ENCODE measurements around the gene KRTAP5-2.

The KRTAP5-2 gene

GRCh38 chr11:1567721-1568100 lies 30.4 kb downstream of the KRTAP5-2 start:
- DNase-seq (ENCODE audit: low spot score) = no peak

- no peak for DNase-seq (ENCODE audit: low spot score)
These were observed 30.9 kb downstream of the KRTAP5-2 start for GRCh38 chr11:1567052-1567720.

DNA sequence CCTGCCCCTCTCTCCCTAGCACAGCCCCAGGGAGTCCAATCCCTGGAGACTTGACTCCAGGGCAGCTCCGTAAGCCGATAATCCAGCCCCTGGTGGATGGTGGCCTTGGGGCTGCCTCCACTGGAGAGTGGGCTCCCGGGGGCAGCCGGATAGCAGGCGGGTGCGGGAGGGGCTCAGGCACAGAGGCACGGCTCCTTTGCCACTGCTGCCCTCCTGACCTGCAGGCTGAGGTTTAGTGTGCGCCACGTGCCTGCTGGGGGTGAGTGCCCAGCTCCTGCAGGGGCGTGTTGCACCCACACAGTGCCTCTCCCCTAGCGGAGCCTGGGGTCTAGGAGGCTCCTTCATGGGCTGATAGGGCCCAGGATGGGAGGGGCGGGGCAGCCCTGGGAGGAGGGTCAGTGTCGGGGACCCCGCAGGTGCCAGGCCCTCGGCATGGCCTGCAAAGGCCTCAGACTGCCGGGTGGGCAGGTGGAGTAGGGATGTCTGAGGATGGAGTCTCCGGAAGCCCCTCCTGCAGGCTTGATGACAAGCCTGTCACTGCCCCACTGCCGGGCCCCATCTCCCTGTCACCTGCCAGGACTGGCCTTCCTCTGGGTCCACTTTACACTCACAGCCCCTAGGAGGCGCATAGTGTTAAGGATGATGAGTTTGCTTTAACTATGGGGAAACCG lies 31.6 kb downstream of the KRTAP5-2 start:
- DNase-seq (ENCODE audit: low spot score) = no peak

GRCh38 chr11:1565904-1566247 lies 32.2 kb downstream of the KRTAP5-2 start:
- no peak for DNase-seq (ENCODE audit: low spot score)

- DNase-seq (ENCODE audit: low spot score) = no peak
These were observed 32.8 kb downstream of the KRTAP5-2 start for GRCh38 chr11:1565173-1565903.

DNA sequence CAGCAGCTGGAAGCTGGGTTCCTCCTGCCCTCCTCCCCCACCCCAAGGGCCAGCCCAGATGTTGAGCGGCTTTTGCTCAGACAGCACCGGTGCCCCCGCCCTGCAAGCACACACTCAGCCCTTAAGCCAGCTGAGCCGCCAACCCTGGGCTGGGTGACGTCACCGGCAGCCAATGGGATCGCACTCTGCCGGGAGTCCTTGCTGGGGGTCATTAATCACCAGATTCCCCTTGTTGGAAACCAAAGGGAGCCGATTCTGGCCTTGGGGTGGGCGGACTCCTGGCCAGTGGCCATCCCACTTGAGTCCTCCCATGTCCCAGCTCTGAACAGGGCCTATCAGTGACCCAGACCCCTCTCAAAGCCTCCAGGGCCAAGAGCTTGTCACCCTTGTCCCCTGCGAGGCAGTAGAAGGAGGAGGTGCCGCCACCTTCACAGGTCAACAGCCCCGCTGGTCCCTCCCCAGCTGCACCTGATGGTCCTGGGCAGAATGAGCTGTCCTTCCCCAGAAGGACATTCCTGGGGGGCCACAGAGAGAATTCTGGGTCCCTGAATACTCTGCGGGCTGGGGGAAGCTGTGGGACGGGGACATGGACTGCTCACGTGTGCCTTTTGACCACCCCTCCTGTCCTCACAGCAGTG lies 33.4 kb downstream of the KRTAP5-2 start:
- DNase-seq (ENCODE audit: low spot score) = peak; percentile 65

GRCh38 chr11:1563697-1564534 lies 34.2 kb downstream of the KRTAP5-2 start:
- DNase-seq (ENCODE audit: low spot score) = no peak

DNA sequence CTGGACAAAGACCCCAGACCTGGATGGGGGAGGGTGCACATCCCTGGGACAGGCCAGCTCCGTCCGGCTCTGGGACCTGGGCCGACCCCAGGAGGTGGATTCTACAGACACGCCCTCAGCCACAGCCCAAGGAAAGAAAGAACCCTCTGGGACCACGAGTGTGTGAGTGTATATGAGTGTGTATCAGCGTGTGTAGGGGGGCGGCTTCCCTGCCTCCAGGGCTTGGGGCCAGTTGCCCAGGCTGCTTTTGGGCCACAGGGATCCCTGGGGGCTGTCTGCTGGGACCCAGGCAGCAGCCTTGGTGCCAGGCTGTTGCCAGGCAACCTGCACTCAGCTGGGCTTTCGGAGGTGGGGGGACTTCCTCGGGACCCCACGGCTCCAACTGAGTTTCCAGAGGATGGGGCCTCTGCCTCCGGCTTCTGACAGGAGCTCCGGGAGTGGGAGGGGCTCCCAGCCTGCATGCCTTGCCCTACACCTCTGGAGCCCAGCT lies 34.9 kb downstream of the KRTAP5-2 start:
- DNase-seq (ENCODE audit: low spot score) = no peak

- no peak for DNase-seq (ENCODE audit: low spot score)
These were observed 35.5 kb downstream of the KRTAP5-2 start for GRCh38 chr11:1562469-1563148.

DNA sequence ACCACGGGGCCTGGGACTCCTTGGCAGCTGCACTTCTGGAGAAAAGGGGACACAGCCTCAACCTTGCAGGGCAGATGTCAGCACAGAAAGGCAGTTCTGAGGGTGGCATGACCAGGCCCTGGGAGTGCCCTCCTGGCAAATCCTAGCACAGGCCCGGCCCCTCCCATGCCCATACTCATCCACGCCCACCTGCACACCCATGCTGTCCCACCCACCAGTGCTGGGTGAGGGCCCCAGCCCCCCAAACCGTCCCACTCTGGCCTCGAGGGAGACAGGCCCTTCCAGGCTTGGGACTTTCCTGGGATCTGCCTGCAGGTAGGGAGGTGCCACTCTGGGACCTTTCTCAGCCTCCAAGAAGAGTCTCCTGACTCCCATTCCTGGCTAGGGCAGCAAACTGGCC lies 36.1 kb downstream of the KRTAP5-2 start:
- DNase-seq (ENCODE audit: low spot score) = no peak

- DNase-seq (ENCODE audit: low spot score) = no peak
These were observed 36.8 kb downstream of the KRTAP5-2 start for GRCh38 chr11:1561266-1561665.

GRCh38 chr11:1560649-1561251 lies 37.3 kb downstream of the KRTAP5-2 start:
- DNase-seq (ENCODE audit: low spot score) = no peak

DNA sequence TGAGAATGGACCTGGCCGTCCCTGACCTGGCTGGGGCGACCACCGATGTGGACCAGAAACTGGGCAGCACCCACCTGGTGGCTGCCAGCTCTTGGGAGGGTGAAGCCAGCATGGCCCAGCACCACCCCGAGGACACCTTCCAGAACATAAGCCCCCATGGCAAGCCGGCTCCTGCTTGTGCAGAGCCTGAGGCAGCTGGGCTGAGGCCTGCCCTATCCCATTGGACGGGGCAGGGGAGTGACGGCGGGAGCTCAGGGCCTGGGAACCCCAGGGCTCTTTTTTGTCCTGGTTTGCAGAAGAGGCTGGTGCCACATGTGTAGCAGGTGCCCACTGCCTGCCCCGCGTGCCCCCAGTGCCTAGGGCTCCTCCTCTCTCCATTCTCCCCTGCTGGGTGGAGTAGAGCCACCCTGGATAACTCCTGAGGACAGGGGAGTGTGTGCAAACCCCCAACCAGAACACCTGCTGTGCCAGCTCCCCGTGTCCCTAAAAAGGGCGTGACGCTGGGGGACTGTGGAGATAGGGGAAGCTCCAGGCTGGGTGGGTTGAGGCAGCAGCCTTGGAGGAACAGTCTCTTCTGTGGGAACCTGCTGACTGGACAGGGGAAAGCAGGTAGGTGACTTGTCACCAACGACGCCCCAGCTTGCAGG lies 38.0 kb downstream of the KRTAP5-2 start:
- no peak for DNase-seq (ENCODE audit: low spot score)

DNA sequence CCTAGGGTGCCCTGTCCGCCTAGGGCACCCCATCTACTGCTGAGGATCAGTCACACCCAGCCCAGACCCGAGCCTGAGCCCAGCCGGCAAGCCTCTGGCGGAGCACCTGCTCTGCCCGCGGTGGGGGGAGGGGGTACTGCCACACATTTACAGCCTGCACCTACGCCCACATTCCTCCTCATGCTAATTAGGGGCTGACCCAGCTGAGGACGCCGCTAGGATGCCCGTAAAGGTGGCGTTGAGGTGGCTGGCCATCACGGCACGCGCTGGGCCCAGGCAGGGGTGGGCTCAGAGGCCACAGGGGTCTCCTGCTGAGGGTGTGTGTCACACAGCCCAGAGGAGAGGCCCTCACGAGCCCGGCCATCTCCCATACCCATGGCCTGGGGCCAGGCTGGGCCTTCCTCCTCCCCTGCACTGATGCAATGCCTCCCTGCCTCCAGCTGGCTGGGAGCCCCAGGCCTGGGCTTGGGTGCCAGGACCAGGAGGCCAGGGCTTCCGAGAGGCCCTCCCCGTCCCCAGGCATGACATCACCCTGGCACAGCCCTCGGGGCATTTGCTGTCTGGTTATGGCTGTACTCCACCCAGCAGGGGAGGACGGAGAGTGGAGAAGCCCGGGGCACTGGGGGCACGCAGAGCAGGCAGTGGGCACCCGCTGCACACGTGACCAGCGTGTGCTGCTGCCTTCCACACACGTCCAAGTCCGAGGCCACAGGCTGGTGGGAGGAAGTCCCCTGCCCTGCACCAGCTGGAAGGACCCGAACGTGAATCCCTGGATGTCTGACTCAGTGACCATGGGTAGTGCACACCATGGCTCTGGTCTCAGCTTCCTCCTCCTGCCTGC lies 38.8 kb downstream of the KRTAP5-2 start:
- peak; percentile 93 for DNase-seq (ENCODE audit: low spot score)

GRCh38 chr11:1558775-1559110 lies 39.4 kb downstream of the KRTAP5-2 start:
- no peak for DNase-seq (ENCODE audit: low spot score)

GRCh38 chr11:1557904-1558774 lies 40.0 kb downstream of the KRTAP5-2 start:
- peak; percentile 51 for DNase-seq (ENCODE audit: low spot score)

GRCh38 chr11:1557051-1557884 lies 40.8 kb downstream of the KRTAP5-2 start:
- no peak for DNase-seq (ENCODE audit: low spot score)
